ENCODE measurements around the gene CYFIP2.

The CYFIP2 gene

DNA sequence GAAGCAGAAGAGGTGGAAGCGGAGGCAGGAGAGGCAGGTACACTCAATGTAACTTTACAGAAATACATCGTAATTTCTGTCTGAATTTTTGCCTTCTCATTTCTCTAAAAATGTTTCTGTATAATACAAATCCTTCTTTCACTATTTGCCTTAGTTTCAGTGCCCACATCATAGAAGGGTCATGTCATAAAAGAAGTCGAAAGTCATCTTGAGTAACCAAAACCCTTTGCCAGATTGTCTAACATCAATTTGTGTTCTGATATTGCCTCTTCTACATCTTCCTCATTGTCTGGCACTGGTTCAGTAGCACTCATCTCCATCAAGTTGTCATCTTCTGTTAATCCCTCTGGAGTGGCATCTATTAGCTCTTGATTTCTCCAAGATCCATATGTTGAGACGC lies 6.2 kb upstream of the CYFIP2 start:
- no peak for DNase-seq

DNA sequence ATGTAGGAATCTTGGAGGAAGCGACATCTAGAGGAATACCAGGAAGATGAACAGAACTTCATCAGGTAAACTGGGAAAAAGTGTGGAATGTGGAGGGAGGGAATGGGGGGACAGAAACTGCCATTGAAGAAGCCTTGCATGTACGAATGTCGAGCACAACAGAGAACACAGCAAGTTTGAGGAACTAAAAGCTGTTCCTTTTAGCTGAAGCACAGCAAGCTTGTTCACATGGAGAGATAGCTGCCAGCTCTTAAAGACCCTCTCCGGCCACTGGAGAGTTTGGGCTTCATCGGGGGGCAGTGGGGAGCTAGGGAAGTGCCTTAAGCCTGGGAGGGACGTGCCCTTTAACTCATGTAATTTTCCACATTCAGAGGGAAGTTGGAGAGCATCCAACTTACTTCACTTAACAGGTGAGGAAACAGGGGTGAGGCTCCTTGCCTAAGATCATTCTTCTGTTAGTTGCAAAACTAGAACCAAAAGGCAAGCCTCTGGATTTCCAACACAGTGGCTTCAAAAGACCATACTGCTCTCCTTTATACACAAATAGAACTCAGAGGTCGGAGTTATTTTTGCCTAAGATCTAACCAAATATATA lies 2.3 kb upstream of the CYFIP2 start:
- DNase-seq = no peak

- DNase-seq = peak; percentile 70
Measured at GRCh38 chr5:157266286-157267007, 524 bp downstream of the CYFIP2 start.

- DNase-seq = no peak
Measured at GRCh38 chr5:157267025-157267424, 1.1 kb downstream of the CYFIP2 start.

DNA sequence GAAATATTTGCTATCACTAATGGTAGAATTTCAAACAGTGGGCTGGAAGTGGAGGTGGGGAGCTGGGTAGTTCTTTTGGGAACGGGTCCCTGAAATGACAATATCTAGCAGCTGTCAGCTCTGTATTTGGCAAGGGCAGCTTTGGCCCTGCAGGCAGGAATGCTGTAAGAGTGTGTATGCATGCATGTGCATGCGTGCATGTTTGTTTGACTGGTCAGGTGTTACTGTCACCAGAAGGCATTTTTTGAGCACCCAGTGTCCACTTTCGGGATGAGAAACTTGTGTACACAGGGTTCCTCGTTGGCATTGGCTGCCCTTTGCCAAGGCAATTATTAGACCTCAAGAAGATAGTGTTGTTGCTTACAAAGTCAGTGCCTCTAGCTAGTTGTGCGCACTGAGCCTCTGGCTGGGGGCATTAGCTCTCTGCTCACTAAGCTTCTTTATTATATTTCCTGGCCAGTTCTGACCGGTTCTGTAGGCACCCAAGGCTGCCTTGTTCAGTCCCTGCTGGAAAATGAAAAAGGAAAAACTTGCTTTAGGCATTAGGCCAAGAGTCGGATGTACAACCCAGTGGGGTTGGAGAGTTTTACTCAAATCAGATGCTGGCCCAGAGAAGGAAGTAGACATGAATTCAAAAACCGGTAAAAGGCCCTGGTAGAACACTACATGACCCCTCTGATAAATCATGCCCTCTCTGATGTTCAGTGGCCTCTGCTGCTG lies 2.0 kb downstream of the CYFIP2 start:
- no peak for DNase-seq

- no peak for DNase-seq
Measured at GRCh38 chr5:157269165-157269671, 3.3 kb downstream of the CYFIP2 start.

DNA sequence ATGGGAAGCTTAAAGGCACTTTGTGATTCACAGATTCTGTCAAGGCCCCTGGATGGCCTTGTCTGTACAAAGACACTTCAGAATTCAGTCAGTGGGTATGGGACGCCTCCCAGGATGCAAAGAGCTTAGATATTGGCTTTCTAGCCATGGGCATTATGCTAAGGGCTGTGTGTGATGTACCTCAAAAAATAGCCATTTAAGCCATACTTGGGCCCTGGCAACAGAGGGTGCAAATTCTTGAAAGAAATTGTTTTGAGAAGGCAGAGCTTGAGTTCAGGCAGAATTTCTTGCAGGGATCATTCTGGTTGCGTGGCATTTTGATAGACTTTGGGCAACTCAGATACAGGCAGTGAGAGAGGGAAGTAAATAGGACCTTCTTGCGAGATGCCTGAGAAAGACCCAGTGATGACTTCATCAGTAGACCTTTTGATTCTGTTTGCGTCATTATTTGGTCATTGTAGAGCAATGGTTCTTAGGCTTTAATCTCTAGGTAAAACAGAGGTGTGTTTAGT lies 3.9 kb downstream of the CYFIP2 start:
- no peak for DNase-seq

DNA sequence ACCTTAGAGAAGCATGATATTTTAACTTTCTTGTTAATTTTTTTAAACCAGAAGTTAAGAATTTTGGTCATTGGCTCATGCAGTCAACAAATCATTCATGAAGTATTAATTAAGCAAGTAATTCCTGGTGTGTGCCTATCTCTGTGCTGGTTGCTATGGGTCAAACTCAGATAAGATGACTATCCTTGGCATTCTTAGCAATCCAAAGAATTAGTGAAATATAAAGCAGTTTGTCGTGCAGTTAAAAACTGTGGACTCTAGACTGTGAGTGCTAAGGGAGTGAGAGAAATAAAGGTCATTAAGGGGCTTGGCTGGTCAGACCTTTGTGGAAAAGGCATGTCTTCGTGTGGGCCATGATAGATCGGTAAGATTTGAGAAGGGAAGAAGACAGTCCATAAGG lies 4.8 kb downstream of the CYFIP2 start:
- DNase-seq = no peak

DNA sequence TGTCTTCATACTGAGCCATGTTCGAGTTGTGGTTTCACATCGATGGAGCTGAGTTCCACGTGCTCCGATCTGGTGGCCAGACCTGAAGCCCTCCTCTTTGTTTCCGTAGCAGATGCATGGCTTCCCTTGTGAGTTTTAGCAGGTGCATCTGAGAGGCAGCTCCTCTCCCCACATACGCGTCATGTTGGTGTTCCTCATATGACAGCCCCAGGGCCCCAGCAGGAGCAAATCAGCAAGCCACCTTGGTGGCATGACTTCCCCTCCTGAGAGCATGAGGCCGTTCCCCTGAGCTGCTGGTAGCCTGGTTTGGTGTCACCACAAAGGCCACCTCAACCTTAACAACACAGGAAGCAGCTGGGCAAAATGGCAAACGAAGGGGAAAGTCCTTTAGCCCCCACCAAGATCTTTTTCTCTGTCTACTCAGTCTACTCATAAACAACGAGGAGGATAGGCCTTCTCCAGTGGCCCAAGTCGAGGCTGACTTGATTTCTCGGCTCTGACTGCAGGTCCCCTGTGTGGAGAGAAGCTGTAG lies 5.9 kb downstream of the CYFIP2 start:
- DNase-seq = peak; percentile 89

DNA sequence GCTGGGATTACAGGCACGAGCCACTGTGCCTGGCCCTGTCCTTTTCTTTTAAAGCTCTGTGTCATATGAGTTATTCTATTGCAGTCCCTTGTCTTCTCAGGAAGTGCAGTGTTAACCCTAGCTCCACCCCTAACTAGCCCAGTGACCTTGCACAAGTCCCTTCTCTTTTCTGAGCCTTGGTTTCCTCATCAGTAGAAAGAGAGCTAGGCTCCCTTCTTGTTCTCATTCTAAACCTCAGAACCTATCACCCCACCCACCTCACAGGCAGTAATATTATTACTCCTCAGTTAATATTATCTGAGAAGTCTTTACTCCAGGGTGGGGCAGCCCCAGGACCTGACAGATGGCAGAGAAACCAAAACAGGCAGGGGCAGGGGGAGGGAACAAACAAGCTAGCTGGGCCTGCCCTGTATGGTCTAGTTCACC lies 7.2 kb downstream of the CYFIP2 start:
- DNase-seq = peak; percentile 54

- no peak for DNase-seq
Measured at GRCh38 chr5:157275403-157275802, 9.5 kb downstream of the CYFIP2 start.

DNA sequence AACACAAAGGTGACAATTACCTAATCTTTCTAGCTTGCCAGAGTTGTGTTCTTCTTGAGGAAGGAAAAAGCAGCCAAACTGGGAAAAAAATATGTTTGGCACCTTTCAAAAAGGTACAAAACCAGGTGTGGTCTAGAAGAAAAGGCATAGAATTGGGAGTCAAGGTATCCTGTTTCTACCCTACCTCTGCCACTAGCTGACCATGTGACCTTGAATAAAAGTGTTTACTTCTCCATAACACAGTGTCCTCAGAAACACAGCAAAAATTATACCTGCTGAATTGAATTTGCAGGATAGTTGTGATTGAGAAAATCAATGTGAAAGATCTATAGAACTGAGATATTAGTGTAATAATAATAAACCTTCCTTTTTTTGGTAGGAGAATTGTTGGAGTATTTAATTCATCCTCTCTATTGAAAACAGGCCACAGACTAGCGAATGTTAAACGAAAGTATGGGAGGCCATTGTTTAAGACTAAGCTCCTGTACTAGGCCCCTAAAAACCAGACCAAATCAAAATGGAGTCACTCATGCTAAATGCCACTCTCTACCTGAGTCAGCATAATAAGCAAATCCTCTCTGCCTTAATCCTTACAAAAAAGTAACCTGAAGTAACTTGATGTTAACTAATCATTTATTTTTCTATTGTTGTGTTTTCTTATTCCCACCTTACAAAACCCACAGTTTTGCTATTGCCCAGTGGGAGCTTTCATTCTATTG lies 12.6 kb downstream of the CYFIP2 start:
- DNase-seq = no peak

GRCh38 chr5:157279605-157280239 lies 13.8 kb downstream of the CYFIP2 start:
- no peak for DNase-seq

- DNase-seq = no peak
Measured at GRCh38 chr5:157280927-157281326, 15.0 kb downstream of the CYFIP2 start.

DNA sequence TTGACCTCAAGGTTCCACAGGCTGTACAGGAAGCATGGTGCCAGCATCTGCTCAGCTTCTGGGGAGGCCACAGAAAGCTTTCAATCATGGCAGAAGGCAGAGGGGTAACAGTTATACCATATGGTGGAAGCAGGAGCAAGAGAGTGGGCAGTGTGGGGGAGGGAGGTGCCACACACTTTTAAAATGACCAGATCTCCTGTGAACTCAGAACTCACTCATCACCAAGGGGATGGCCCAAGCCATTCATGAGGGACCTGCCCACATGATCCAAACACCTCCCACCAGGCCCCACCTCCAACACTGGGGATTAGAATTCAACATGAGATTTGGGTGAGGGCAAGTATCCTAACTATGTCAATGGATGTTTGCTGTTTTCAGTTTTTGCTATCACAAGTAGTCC lies 16.2 kb downstream of the CYFIP2 start:
- no peak for DNase-seq

- no peak for DNase-seq
Measured at GRCh38 chr5:157283434-157283833, 17.5 kb downstream of the CYFIP2 start.

DNA sequence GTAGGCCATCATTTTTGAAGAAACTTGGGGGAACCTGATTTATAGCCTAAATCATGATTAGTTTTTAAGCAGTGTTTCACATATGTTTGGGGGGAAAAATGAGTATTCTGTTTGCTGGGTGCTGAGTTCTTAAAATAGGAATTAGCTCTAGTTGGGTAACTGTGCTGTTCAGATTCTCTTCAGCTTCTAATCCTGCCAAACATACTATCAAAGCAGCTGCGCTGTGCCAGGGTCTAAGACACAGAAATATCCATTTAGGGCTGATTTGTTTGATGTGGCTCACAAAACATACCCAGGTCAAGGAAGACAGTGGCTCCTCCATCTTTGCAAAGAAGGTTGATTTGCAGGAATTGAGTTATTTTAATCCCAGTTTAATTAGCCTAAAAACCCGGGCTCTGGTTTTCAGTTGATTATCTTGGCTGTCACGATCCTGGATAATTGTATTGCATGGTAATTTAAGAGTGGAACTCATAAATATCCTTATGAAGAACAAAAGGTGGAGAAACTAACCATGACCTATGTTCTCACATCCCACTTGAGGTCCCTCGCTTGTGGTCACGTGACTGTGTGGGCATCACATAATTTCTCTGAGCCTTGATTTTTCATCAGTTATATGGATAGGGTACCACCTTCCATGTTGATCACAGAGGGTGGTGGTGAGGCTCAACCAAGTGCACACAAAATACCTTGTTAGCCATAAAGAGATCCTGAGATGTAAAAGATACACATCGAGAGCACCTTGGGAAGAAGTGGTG lies 18.7 kb downstream of the CYFIP2 start:
- DNase-seq = no peak

DNA sequence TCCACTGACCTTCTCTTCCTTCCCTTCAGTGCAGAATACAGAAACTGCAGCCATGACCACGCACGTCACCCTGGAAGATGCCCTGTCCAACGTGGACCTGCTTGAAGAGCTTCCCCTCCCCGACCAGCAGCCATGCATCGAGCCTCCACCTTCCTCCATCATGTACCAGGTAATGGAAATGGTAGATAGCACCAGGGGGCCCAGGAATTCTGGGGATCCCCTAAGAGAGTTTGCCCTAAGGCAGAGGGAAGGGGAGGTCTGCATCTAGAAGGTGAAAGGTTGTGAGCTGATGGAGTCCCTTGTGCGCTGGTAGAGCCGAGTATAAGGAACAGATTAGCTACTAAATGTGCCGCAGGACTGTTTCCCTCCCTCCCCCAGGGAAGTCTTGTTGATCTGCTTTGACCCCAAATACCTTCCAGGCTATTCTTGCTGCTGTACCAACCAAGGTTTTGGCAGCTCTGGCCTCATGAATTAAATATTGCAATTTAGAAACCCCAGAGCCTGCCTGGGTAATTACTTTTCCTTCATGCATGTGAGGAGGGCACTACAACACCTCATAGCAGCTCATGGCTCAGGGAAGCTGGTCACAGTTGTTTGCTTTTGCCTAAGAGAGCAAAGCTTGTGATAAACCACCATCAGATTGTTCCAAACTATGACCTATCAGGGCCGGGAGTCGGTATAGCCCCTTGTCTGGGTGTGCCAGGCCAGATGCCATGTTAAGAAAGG lies 19.6 kb downstream of the CYFIP2 start:
- DNase-seq = no peak

DNA sequence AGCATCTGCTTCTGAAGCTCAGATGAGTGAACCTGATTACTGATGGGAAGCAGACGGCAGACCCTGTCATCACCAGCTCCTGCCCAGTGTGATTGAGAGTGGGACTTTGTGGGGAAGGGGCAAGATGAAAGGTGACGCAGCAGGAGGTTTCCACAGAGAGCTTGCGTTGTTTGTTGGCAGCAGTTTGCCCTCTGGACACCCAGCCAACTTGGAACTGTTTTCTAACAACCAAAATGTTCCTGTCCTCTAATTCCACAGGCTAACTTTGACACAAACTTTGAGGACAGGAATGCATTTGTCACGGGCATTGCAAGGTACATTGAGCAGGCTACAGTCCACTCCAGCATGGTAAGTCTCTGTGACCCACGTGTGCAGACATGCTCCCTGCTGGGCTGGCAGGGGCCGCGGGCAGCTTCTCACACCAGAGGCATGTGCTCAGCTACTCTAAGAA lies 20.9 kb downstream of the CYFIP2 start:
- DNase-seq = no peak

DNA sequence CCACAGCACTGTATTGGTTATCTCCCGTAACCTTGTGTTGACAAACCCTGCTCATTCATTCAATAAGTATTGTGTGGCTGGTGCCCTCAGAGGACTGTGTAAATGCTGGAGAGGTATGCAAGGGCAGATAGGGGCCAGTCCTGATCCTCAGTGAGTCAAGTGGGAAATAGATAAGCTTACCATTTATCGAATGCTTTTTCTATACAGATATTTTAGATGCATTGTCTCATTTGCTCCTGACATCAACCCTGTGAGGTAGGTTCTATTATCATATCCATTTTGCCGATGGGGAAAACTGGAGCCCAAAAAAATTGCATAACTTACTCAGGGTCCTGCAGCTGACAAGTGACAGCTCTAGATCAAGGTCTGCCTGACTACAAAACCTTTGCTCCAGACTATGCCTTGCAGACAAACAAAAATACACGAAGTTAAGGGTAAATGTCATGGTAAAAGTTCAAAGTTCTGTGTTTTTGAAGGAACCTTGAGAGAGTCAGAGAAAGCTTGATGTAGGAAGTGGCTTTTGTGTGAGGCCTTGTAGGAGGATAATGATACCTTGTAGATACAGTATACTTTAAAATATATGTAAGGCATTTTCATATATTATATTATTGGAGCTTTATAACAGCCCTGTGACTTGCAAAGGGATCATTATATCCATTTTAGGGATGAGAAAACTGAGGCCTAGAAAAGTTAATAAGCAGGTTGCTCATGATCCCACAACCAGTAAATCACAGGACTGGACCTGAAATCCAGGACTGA lies 22.7 kb downstream of the CYFIP2 start:
- DNase-seq = no peak
